PFSK-1 (cell line): ENCODE data around the gene NDFIP2.

Experiments
- POLR2AphosphoS5 ChIP-seq: IDR thresholded peaks from 2 replicates; pipeline ENCODE4 v1.6.1; 2012; ENCODE audit warnings: low read depth, mild to moderate bottlenecking, control low read depth, low read length, moderate library complexity
- SIN3A ChIP-seq: IDR thresholded peaks from 2 replicates; pipeline ENCODE4 v1.6.1; 2012; ENCODE audit warnings: mild to moderate bottlenecking, low read length, moderate library complexity, borderline replicate concordance; ENCODE audit not compliant: insufficient read depth
- TAF1 ChIP-seq: IDR thresholded peaks from 2 replicates; pipeline ENCODE4 v1.6.1; 2012; ENCODE audit warnings: low read length, control low read depth, borderline replicate concordance; ENCODE audit not compliant: insufficient read depth

- TF ChIP-seq POLR2AphosphoS5 (no peak), TAF1 (no peak), SIN3A (no peak)
Measured at GRCh38 chr13:79482281-79482970, 1.5 kb downstream of the NDFIP2 start.
